ENCODE results near the gene CYP1B1.
"Not testable (repeated sequence)": the region's sequence is repeated elsewhere in the genome, so short reads cannot be mapped to it uniquely, and the experiment has no call there.

CYP1B1 gene

DNA sequence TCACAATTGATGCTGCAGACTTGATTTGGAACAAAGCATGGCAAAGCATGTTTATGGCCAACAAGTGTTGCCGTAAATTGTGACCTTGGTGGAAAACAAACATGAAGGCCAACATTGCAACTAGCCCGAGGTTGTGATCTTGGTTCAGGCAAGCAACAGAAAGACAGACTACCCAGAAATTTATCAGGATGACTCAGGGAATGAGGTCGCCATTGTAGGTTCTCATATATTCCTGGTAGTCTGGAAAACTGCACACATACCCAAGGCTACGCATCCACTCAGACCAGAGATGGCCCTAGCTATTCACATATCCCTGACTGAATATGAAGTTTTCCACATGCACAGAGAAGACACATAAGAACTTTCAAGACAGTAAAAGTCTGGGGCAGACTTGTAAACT, 30.1 kb downstream of the CYP1B1 start:
- TF ChIP-seq POLR2A (IDR thresholded peaks at IDR 0.05; ENCODE audit: low read length) (no peak), GATA1 (IDR thresholded peaks at IDR 0.05; ENCODE audit: low read depth, low read length) (no peak)
- DNase-seq, result no peak

DNA sequence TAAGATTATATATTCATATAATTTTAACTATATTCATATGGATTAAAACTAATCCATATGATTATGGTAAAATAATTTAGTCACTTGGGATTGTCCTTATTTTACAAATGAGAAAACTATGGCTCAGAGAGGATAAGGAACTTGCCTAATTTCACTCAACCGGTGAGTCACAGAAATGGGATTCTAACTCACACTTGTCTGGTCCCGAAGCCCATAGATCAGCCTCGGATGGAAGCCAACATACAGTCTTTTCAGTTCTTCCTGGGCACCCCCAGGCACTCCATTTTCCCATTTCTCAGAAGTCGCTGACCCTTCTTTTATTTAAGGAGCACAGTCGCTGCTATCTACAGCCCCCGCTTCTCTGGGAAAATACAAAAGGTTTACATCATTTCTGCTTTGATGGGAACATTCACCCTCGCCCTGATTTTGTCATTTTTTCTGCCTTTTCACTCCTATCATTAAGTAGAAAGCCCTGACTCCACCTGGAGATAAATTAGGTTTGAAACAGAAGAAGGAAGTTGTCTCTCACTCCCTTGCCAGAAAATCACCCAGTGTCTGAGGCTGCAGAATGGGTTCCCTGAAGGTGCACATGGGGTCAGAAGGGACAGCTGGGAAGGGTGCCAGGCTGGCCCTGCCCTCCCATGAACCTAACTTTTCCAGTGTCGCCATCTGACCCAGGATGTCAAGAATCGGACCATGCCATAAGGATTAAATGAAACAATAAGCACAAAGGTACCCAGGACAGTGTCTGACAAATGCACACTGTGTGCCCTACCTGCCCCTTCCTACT, 36.6 kb downstream of the CYP1B1 start:
- no peak for DNase-seq
- TF ChIP-seq GATA1 (IDR thresholded peaks at IDR 0.05; ENCODE audit: low read depth, low read length) (no peak), POLR2A (IDR thresholded peaks at IDR 0.05; ENCODE audit: low read length) (no peak)

- DNase-seq, result no peak
- TF ChIP-seq GATA1 (IDR thresholded peaks at IDR 0.05; ENCODE audit: low read depth, low read length) (no peak), POLR2A (IDR thresholded peaks at IDR 0.05; ENCODE audit: low read length) (no peak)
These were observed 37.3 kb downstream of the CYP1B1 start for GRCh38 chr2:38038682-38039081.

GRCh38 chr2:38037757-38038621, 38.0 kb downstream of the CYP1B1 start:
- peak in 1 of 2 experiments; percentile 7 for DNase-seq
- TF ChIP-seq GATA1 (IDR thresholded peaks at IDR 0.05; ENCODE audit: low read depth, low read length), result no peak
- TF ChIP-seq POLR2A (IDR thresholded peaks at IDR 0.05; ENCODE audit: low read length), result no peak

- TF ChIP-seq GATA1 (IDR thresholded peaks at IDR 0.05; ENCODE audit: low read depth, low read length) (no peak), POLR2A (IDR thresholded peaks at IDR 0.05; ENCODE audit: low read length) (no peak)
These were observed 38.6 kb downstream of the CYP1B1 start for GRCh38 chr2:38037325-38037724.

GRCh38 chr2:38035968-38036367, 40.0 kb downstream of the CYP1B1 start:
- TF ChIP-seq POLR2A (IDR thresholded peaks at IDR 0.05; ENCODE audit: low read length) (no peak), GATA1 (IDR thresholded peaks at IDR 0.05; ENCODE audit: low read depth, low read length) (no peak)
- DNase-seq, result no peak

More at GRCh38 chr2:38037325-38037724, 38.6 kb downstream of the CYP1B1 start:
- no peak for DNase-seq

DNA sequence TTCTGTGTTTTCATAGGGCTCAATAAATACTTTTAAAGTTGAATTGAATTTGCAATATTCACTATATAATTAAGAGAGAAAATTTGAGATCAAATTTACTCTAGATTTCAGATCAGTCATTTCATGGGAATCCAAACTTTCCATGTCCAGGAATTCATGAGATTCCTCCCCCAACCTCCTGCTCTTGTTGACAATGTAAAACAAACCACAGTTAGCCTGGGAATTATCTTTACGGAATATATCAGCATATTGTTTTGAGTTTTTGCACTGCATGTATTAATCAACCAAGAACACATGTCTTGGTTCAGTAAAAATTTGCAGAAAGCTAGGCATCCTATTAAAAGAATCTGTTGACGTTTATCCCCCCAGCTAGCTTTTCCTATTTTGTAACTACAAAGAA, 42.3 kb downstream of the CYP1B1 start:
- no peak for TF ChIP-seq POLR2A (IDR thresholded peaks at IDR 0.05; ENCODE audit: low read length)
- TF ChIP-seq GATA1 (IDR thresholded peaks at IDR 0.05; ENCODE audit: low read depth, low read length), result no peak
- no peak for DNase-seq

GRCh38 chr2:38032946-38033345, 43.0 kb downstream of the CYP1B1 start:
- no peak for DNase-seq
- TF ChIP-seq GATA1 (IDR thresholded peaks at IDR 0.05; ENCODE audit: low read depth, low read length) (no peak), POLR2A (IDR thresholded peaks at IDR 0.05; ENCODE audit: low read length) (no peak)

GRCh38 chr2:38030635-38031355, 45.2 kb downstream of the CYP1B1 start:
- no peak for TF ChIP-seq POLR2A (IDR thresholded peaks at IDR 0.05; ENCODE audit: low read length)
- no peak for TF ChIP-seq GATA1 (IDR thresholded peaks at IDR 0.05; ENCODE audit: low read depth, low read length)
- no peak for DNase-seq

DNA sequence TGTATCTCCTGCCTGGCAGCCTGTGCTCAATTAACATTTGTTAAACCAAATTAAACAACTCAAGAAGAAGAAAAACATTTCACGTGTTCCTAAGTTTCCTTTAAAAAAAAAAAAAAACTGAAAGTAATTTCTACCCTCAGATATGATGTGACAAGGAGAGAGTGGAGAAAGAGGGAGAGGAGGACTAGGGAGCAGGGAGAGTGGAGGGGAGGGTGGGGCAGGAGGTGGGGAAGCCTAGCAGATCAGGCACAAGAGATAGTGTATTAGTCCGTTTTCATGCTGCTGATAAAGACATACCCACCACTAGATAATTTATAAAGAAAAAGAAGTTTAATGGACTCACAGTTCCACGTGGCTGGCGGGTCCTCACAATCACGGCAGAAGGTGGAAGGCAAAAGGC, 46.4 kb downstream of the CYP1B1 start:
- TF ChIP-seq POLR2A (IDR thresholded peaks at IDR 0.05; ENCODE audit: low read length) (no peak), GATA1 (IDR thresholded peaks at IDR 0.05; ENCODE audit: low read depth, low read length) (no peak)
- no peak for DNase-seq

DNA sequence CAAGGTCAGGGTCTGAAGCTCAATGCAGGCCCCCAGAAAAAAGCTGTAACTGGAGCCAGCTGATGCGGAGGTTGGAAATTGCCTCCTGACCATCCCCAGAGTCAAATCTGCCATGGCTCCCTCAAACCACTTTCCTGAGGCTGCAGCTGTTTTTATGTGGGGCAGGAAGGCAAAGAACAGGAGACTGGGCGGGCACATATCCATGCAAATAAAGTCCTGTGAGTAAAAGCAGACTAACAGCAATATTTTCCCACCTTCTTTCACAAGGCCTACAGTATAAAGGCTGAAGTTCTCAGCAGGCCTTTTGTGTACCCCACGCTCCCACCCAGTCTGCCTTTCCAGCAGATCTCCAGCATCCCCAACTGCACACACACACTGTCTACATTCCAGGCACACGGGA, 47.1 kb downstream of the CYP1B1 start:
- TF ChIP-seq POLR2A (IDR thresholded peaks at IDR 0.05; ENCODE audit: low read length) (no peak), GATA1 (IDR thresholded peaks at IDR 0.05; ENCODE audit: low read depth, low read length) (no peak)
- no peak for DNase-seq

- DNase-seq, result no peak
- TF ChIP-seq GATA1 (IDR thresholded peaks at IDR 0.05; ENCODE audit: low read depth, low read length) (no peak), POLR2A (IDR thresholded peaks at IDR 0.05; ENCODE audit: low read length) (no peak)
These were observed 49.1 kb downstream of the CYP1B1 start for GRCh38 chr2:38026846-38027245.

DNA sequence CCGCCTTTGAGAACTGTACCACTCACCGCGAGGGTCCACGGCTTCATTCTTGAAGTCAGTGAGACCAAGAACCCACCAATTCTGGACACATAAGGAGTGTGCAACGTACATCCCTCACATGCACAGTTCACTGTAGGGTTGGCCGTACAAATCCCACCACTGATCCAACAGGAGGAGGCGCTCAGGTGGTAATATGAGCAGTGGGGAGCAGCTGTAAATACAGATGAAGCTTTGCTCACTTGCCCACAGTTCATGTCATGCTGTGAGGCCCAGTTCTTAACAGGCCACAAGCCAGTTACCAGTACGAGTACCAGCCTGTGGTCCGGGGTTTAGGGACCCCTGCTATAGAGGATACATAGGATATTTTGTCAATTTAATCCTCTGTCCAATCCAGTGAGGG, 54.4 kb downstream of the CYP1B1 start:
- DNase-seq, result no peak
- TF ChIP-seq GATA1 (IDR thresholded peaks at IDR 0.05; ENCODE audit: low read depth, low read length), result no peak
- TF ChIP-seq POLR2A (IDR thresholded peaks at IDR 0.05; ENCODE audit: low read length), result no peak

GRCh38 chr2:38020359-38021069, 55.4 kb downstream of the CYP1B1 start:
- not testable (repeated sequence) for DNase-seq
